HPDE6-E6E7 (cell line): Measurements from ENCODE around the gene STX8.

Source experiments
- DNase-seq: peaks from one replicate; pipeline ENCODE4 v3.0.0; 2011; ENCODE audit warnings: missing footprints; ENCODE audit errors: extremely low spot score

Gene STX8

GRCh38 chr17:9209781-9210370 is 365.7 kb downstream of the STX8 start:
- DNase-seq = no peak

DNA sequence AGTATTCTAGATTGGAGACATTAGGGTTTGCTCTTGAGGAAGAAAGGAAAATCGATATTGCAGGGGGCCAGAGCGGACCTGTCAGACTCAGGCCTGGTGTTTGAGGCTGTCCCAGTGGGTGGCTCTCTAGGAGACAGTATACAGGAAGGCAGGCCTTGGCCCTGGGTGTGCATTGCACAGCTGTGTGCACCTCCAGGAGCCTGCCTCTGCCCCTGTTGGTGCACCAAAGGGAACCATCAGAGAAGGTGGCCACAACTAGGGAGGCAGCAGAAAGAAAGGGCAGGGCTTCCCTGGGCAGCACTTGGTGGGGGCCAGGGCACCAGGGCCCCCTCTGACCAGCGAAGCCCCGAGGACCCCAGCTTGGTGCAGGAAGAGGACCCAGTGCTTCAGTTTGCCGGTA is 366.3 kb downstream of the STX8 start:
- DNase-seq = no peak

GRCh38 chr17:9208381-9209105 is 367.1 kb downstream of the STX8 start:
- no peak for DNase-seq

GRCh38 chr17:9206741-9207332 is 368.8 kb downstream of the STX8 start:
- DNase-seq = no peak

GRCh38 chr17:9206410-9206703 is 369.3 kb downstream of the STX8 start:
- no peak for DNase-seq

DNA sequence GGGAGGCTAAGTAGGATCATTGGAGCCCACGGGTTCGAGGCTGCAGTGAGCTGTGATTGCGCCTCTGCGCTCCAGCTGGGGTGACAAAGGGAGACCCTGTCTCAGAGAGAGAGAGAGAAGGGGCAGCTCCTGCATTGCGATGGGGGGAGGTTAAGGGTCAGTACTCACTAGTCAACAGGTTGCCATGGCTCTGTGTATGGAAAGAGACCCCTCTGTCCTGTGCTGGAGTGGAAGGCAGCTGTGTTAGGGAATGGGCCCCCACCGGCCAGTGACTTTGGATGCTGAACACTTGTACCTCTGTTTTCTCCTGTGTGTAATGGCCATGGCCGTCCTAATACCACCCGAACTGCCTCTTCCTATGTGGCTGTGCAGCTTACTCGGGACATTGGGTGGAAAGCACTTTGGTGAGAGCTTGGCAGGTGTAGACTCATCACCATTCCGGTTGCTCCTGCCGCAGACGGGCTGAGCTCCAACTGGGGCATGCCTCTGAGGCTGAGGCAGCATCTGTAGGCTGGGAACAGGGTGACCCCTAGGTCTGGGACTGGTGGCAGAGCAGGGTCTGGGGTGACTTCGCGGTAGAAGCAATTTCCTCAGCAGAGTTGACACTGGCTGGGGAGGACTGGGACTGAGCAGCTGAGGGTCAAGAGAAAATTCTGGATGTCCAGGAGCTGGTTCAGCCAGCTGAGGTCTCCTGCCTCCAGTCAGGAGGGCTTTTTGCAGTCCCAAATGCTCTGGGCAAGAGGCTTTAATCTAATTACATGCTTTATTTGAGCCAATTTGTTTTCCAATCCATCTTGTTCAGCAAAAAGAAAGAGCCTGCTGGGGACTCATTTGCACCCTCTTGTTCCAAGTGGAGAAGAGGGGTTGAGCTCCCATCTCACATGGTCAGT is 369.9 kb downstream of the STX8 start:
- no peak for DNase-seq

DNA sequence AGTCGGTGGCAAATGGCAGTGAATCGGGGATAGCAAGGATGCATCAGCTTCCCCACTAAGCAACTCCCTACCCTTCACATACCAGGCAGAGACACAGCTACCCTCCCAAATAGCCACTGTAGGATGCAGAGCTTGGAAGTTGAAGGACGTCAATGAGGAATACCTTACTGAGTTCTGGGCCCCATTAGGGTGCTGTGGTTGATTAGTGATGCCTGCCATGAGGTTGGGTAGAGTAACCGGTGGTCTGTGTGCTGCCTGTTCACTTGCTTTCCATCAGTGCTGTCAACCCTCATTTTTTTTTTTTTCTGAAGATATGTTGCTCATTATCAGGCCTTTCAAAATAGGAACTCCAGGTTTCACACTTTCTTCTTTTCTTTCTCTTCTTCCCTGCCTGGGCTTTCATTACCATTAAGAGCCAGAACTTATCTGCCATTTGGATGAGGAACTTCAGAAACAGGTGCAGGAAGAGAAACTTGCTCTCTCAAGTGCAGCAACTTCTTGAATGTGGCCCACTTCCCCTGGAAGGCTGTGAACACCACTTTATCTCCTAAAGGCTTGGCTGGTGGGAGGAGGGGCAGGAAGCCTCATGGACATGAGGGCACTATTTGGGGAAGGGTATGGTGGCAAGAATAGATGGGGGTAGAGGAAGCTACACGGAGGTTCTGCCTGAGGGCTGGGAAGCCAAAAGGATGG is 370.8 kb downstream of the STX8 start:
- DNase-seq = no peak

DNA sequence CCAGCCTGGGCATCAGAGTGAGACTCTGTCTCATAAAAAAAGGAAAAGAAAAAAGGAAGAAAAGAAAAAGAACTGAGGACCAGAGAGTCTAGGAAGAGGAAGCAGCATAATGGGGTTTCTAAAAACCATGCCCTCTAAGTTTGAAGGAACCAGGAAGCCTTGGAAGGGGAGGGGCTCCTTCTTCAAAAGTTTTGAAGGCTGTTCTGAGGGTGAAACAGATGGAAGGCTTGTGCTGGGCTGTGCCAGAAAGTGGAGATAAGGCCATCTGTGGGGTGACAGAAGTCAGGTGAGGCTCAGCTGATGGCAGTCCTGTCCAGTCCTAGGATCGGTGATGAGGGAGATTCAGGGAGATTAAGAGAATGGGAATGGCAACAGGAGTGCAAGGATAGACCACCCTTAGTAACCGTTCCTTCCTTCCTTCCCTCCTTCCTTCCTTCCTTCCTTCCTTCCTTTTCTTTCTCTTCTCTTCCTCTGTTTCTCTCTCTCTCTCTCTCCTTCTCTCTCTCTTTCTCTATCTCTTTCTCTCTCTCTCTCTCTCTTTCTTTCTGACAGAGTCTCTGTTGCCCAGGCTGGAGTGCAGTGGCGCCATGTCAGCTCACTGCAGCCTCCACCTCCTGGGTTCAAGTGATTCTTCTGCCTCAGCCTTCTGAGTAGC is 371.7 kb downstream of the STX8 start:
- DNase-seq = no peak

- DNase-seq = no peak
Measured at GRCh38 chr17:9202532-9202931, 373.1 kb downstream of the STX8 start.

GRCh38 chr17:9200699-9201359 is 374.8 kb downstream of the STX8 start:
- DNase-seq = no peak
